Measurements from ENCODE around the gene ZNF564.

DNA sequence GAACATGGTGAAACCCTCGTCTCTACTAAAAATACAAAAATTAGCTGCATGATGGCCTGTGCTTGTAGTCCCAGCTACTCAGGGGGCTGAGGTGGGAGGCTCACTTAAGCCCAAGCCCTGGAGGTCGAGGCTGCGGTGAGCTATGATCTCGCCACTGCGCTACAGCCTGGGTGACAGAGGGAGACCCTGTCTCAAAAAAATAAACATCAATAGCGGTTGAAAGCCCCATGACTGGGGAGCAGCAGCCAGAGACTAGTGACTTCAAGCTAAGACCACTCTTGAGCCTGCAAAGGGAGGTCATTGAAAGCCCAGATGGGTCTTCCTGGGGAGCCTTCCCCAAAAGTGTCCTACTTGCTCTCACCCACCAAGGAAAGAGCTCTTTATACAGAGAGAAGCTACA is 54.8 kb downstream of the ZNF564 start:
- TF ChIP-seq POLR2A (IDR thresholded peaks at IDR 0.05), result no peak
- TF ChIP-seq, protein P1, sequence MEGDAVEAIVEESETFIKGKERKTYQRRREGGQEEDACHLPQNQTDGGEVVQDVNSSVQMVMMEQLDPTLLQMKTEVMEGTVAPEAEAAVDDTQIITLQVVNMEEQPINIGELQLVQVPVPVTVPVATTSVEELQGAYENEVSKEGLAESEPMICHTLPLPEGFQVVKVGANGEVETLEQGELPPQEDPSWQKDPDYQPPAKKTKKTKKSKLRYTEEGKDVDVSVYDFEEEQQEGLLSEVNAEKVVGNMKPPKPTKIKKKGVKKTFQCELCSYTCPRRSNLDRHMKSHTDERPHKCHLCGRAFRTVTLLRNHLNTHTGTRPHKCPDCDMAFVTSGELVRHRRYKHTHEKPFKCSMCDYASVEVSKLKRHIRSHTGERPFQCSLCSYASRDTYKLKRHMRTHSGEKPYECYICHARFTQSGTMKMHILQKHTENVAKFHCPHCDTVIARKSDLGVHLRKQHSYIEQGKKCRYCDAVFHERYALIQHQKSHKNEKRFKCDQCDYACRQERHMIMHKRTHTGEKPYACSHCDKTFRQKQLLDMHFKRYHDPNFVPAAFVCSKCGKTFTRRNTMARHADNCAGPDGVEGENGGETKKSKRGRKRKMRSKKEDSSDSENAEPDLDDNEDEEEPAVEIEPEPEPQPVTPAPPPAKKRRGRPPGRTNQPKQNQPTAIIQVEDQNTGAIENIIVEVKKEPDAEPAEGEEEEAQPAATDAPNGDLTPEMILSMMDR (IDR thresholded peaks at IDR 0.05), result no peak
